ENCODE measurements around the gene CRACR2A.

CRACR2A gene

GRCh38 chr12:3735432-3735831 lies 17.5 kb downstream of the CRACR2A start:
- no peaks in the 10 kb centered on the region for H3K79me2 ChIP-seq (ENCODE audit: low read length)
- TF ChIP-seq CTCF (IDR thresholded peaks at IDR 0.05; ENCODE audit: low read length) (no peak), EZH2 (optimal IDR thresholded peaks at IDR 0.05; ENCODE audit: low read depth, low read length) (no peak), EZH2phosphoT487 (IDR thresholded peaks at IDR 0.05; ENCODE audit: low read length) (no peak)
- H3K4me2 ChIP-seq (ENCODE audit: low read depth, low read length): no peak overlapping the region
- H3K9me3 ChIP-seq (replicated peaks; ENCODE audit: insufficient read depth, low read length): no peaks in the 10 kb centered on the region
- no peak for DNase-seq
- no peaks in the 10 kb centered on the region for H4K20me1 ChIP-seq (ENCODE audit: insufficient read depth, low read length)
- H3K4me1 ChIP-seq (ENCODE audit: low read length): no peaks in the 10 kb centered on the region
- H3K9me2 ChIP-seq (replicated peaks; ENCODE audit: insufficient read depth, low read length): no peaks in the 10 kb centered on the region
- H3K27me3 ChIP-seq (replicated peaks; ENCODE audit: insufficient read depth, low read length): no peaks in the 10 kb centered on the region
- no peak overlapping the region for H3K27ac ChIP-seq (ENCODE audit: low read length)
- no peak overlapping the region for H2AFZ ChIP-seq (ENCODE audit: low read length)
- no peak overlapping the region for H3K9ac ChIP-seq (ENCODE audit: low read length)
- no peaks in the 10 kb centered on the region for H3F3A ChIP-seq (ENCODE audit: insufficient read depth, low read length)
- no peaks in the 10 kb centered on the region for H3K36me3 ChIP-seq (replicated peaks; ENCODE audit: insufficient read depth, low read length)
- H3K4me3 ChIP-seq (ENCODE audit: low read length): no peak overlapping the region

GRCh38 chr12:3732901-3733300 lies 20.0 kb downstream of the CRACR2A start:
- no peaks in the 10 kb centered on the region for H3K79me2 ChIP-seq (ENCODE audit: low read length)
- no peaks in the 10 kb centered on the region for H3K27me3 ChIP-seq (replicated peaks; ENCODE audit: insufficient read depth, low read length)

GRCh38 chr12:3730111-3730510 lies 22.8 kb downstream of the CRACR2A start:
- H3K9me2 ChIP-seq (replicated peaks; ENCODE audit: insufficient read depth, low read length): no peaks in the 10 kb centered on the region
- H3K36me3 ChIP-seq (replicated peaks; ENCODE audit: insufficient read depth, low read length): no peaks in the 10 kb centered on the region; the same call in 1 of the 2 replicates
- no peak for DNase-seq
- H3K4me1 ChIP-seq (ENCODE audit: low read length): no peaks in the 10 kb centered on the region
- no peak overlapping the region for H3K4me2 ChIP-seq (ENCODE audit: low read depth, low read length)
- H3K9me3 ChIP-seq (replicated peaks; ENCODE audit: insufficient read depth, low read length): no peaks in the 10 kb centered on the region
- H3K9ac ChIP-seq (ENCODE audit: low read length): no peak overlapping the region
- no peak overlapping the region for H2AFZ ChIP-seq (ENCODE audit: low read length)
- no peaks in the 10 kb centered on the region for H3F3A ChIP-seq (ENCODE audit: insufficient read depth, low read length)
- H3K27me3 ChIP-seq (replicated peaks; ENCODE audit: insufficient read depth, low read length): no peaks in the 10 kb centered on the region
- no peaks in the 10 kb centered on the region for H4K20me1 ChIP-seq (ENCODE audit: insufficient read depth, low read length)
- H3K27ac ChIP-seq (ENCODE audit: low read length): no peak overlapping the region
- H3K4me3 ChIP-seq (ENCODE audit: low read length): no peak overlapping the region
- TF ChIP-seq EZH2phosphoT487 (IDR thresholded peaks at IDR 0.05; ENCODE audit: low read length): no peak
- TF ChIP-seq CTCF (IDR thresholded peaks at IDR 0.05; ENCODE audit: low read length): no peak
- TF ChIP-seq EZH2 (optimal IDR thresholded peaks at IDR 0.05; ENCODE audit: low read depth, low read length): no peak
- H3K79me2 ChIP-seq (ENCODE audit: low read length): no peaks in the 10 kb centered on the region

More at GRCh38 chr12:3732901-3733300, 20.0 kb downstream of the CRACR2A start:
- no peaks in the 10 kb centered on the region for H3F3A ChIP-seq (ENCODE audit: insufficient read depth, low read length)
- no peak overlapping the region for H3K9ac ChIP-seq (ENCODE audit: low read length)
- no peak for TF ChIP-seq EZH2 (optimal IDR thresholded peaks at IDR 0.05; ENCODE audit: low read depth, low read length)
- TF ChIP-seq EZH2phosphoT487 (IDR thresholded peaks at IDR 0.05; ENCODE audit: low read length): no peak
- no peak for TF ChIP-seq CTCF (IDR thresholded peaks at IDR 0.05; ENCODE audit: low read length)
- no peak overlapping the region for H2AFZ ChIP-seq (ENCODE audit: low read length)
- H3K36me3 ChIP-seq (replicated peaks; ENCODE audit: insufficient read depth, low read length): no peaks in the 10 kb centered on the region; the same call in 1 of the 2 replicates
- no peaks in the 10 kb centered on the region for H4K20me1 ChIP-seq (ENCODE audit: insufficient read depth, low read length)
- no peak overlapping the region for H3K4me2 ChIP-seq (ENCODE audit: low read depth, low read length)
- H3K4me1 ChIP-seq (ENCODE audit: low read length): no peaks in the 10 kb centered on the region
- DNase-seq: no peak
- H3K9me3 ChIP-seq (replicated peaks; ENCODE audit: insufficient read depth, low read length): no peaks in the 10 kb centered on the region
- H3K27ac ChIP-seq (ENCODE audit: low read length): no peak overlapping the region
- no peak overlapping the region for H3K4me3 ChIP-seq (ENCODE audit: low read length)
- H3K9me2 ChIP-seq (replicated peaks; ENCODE audit: insufficient read depth, low read length): no peaks in the 10 kb centered on the region

Measured in MM.1S (cell line).